Measurements from ENCODE around the gene NDUFS6. TPM values are rescaled to one million over a fixed set of nuclear protein-coding genes. Genes with fewer than 3 reads are reported as not detected.
A peak's percentile ranks its signal among the peaks of the same experiment; 100 is the strongest.

The NDUFS6 gene
- total and polyA plus RNA-seq, 2 of the 8 experiments (the other 6 are each of a cell fraction or from before 2014, with no cell fraction given) = 72.7 to 191 TPM

GRCh38 chr5:1850324-1851154, 49.3 kb downstream of the NDUFS6 start:
- Histone ChIP-seq H3K4me3 (ENCODE audit: extremely low read depth in 1 of 4, insufficient read depth in 2 of 4, low read depth in 3 of 4, low read length in 4 of 4) (peak overlapping the region; percentile 28 to 57 (median 46); a peak in 6 of 8 replicates), H2BK20ac (ENCODE audit: low read length) (no peak overlapping the region), H2AK5ac (ENCODE audit: low read depth, low read length) (peak overlapping the region; percentile 98; the same call in 1 of the 2 replicates), H2BK5ac (ENCODE audit: low read depth, low read length) (peak overlapping the region; percentile 40; the same call in 1 of the 2 replicates), H4K8ac (ENCODE audit: extremely low read depth, insufficient read depth, low read length) (no peak overlapping the region; the same call in 1 of the 2 replicates), H3K4ac (replicated peaks; ENCODE audit: insufficient read length, low read depth, low read length) (peak overlapping the region; percentile 81), H3K23ac (ENCODE audit: insufficient read length) (no peak overlapping the region), H4K20me1 (replicated peaks in 1 of 2; ENCODE audit: control insufficient read depth in 1 of 2, insufficient read depth in 2 of 2, low read length in 2 of 2) (peaks cover 0 to 2% of the 10 kb centered on the region in 2 experiments), H3K79me1 (ENCODE audit: low read depth, low read length) (no peaks in the 10 kb centered on the region), H2BK15ac (ENCODE audit: low read length) (0 out of 2 replicates have a peak overlapping the region, but pooled peaks have one; percentile 94), H3K4me2 (ENCODE audit: insufficient read depth in 1 of 2, low read depth in 2 of 2, low read length in 2 of 2) (peak overlapping the region; percentile 89 to 96), H3K23me2 (ENCODE audit: low read depth, low read length) (peaks cover 6% of the 10 kb centered on the region; the same call in 1 of the 2 replicates), H3K14ac (ENCODE audit: insufficient read length) (no peak overlapping the region), H2AFZ (ENCODE audit: low read length) (0 out of 2 replicates have a peak overlapping the region, but pooled peaks have one; percentile 2), H3K9me3 (ENCODE audit: insufficient read depth in 2 of 2, low read depth in 1 of 2, low read length in 1 of 2) (no peaks in the 10 kb centered on the region), H3K27me3 (replicated peaks in 1 of 4; ENCODE audit: control insufficient read depth in 3 of 4, extremely low read depth in 1 of 4, insufficient read depth in 3 of 4, low read length in 3 of 4) (peaks cover 9 to 76% (median 57%) of the 10 kb centered on the region in 4 experiments), H3K18ac (ENCODE audit: extremely low read depth, low read length) (no peak overlapping the region; the same call in 1 of the 2 replicates), H3K36me3 (ENCODE audit: control insufficient read depth in 2 of 4, insufficient read depth in 4 of 4, low read length in 3 of 4) (no peaks in the 10 kb centered on the region), H3K27ac (ENCODE audit: low read depth, low read length) (no peak overlapping the region), H4K91ac (replicated peaks; ENCODE audit: insufficient read length, low read length) (peak overlapping the region; percentile 86), H3K4me1 (replicated peaks in 1 of 4; ENCODE audit: control insufficient read depth in 3 of 4, insufficient read depth in 4 of 4, low read length in 3 of 4) (peaks cover 0 to 15% (median 10%) of the 10 kb centered on the region in 4 experiments; a peak in 5 of 7 replicates), H4K5ac (ENCODE audit: insufficient read length, low read depth, low read length) (no peak overlapping the region), H3K79me2 (ENCODE audit: control insufficient read depth in 1 of 2, insufficient read depth in 2 of 2, low read length in 2 of 2) (no peaks in the 10 kb centered on the region), H2BK12ac (ENCODE audit: low read depth, low read length) (peak overlapping the region; percentile 98; the same call in 1 of the 2 replicates), H3K9ac (replicated peaks in 1 of 4; ENCODE audit: extremely low read depth in 1 of 4, low read depth in 3 of 4, low read length in 3 of 4) (peak overlapping the region in 1 of 4 experiments; percentile 26; a peak in 1 of 7 replicates), H3K56ac (replicated peaks; ENCODE audit: insufficient read length, low read depth, low read length) (no peak overlapping the region), H2BK120ac (replicated peaks; ENCODE audit: low read depth, low read length) (peak overlapping the region; percentile 72)
- no peak for FAIRE-seq
- POLR2A ChIA-PET (ENCODE audit: partially characterized antibody) = no interaction called here
- WGBS, 2 experiments (ENCODE audit: extremely low coverage in 1 of 2, insufficient coverage in 1 of 2, insufficient read length in 1 of 2, insufficient replicate concordance in 2 of 2, low coverage in 1 of 2, low lambda C conversion rate in 2 of 2, missing lambda C conversion rate in 1 of 2) = 69% methylated on average over 27 of the region's 29 CpGs; no CpG with 5 or more reads in 1 of the 2 experiments
- CTCF ChIA-PET (ENCODE audit: partially characterized antibody) = no interaction called here
- DNase-seq (ENCODE audit: low read depth in 1 of 2, low spot score in 2 of 2) = no peak
- TF ChIP-seq RFX5 (IDR thresholded peaks at IDR 0.05; ENCODE audit: borderline replicate concordance, low read depth, low read length) = no peak
- no peak for TF ChIP-seq KDM4A (IDR thresholded peaks at IDR 0.05; ENCODE audit: low read depth, low read length, severe bottlenecking)
- no peak for TF ChIP-seq RAD21 (IDR thresholded peaks at IDR 0.05 in 1 of 2, conservative IDR thresholded peaks at IDR 0.05 in 1 of 2; ENCODE audit: low read depth in 2 of 2, low read length in 2 of 2)
- TF ChIP-seq KDM1A (IDR thresholded peaks at IDR 0.05; ENCODE audit: borderline replicate concordance, low read length) = no peak
- no peak for TF ChIP-seq TEAD4 (IDR thresholded peaks at IDR 0.05; ENCODE audit: low read depth, low read length)
- TF ChIP-seq MAX (IDR thresholded peaks at IDR 0.05) = no peak
- no peak for TF ChIP-seq POLR2AphosphoS5 (IDR thresholded peaks at IDR 0.05; ENCODE audit: low read depth, low read length)
- TF ChIP-seq HDAC2 (IDR thresholded peaks at IDR 0.05; ENCODE audit: borderline replicate concordance in 1 of 2, low read depth in 2 of 2, low read length in 2 of 2) = no peak
- TF ChIP-seq SRF (IDR thresholded peaks at IDR 0.05; ENCODE audit: low read depth, low read length) = no peak
